ENCODE measurements around the gene TMEM240.
"Not testable (repeated sequence)": the region's sequence is repeated elsewhere in the genome, so short reads cannot be mapped to it uniquely, and the experiment has no call there.

The TMEM240 gene

DNA sequence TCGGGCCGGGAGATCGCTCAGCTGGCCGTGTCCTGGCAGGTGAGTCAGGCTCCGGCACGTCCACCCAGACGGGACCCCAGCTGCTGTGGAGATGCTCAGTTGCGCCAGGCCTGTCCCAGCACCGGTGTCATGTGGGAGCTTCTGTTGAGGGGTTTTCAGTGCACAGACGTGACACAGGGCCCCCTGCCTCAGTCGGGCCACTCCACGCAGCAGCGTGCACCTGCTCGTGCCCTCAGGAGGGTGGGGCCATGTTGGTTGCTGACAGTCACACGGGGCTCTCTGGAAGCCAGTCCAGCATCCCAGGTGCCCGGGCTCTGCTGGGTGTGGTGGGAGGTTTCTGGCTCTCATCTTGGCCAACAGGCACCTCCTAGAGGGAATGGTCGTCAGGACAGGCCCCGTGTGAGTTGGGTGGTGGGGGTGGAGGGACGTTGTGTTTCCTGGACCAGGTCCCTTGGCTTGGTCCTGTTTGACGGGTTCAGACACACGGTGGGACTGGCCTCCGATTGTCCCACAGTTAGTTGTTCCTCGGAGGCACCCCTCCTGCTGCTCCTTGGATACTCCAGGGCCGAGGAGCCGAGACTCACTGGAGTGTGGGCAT, 49.7 kb downstream of the TMEM240 start:
- Mint-ChIP-seq H3K27me3 (ENCODE audit: low read depth) (no peaks in the 10 kb centered on the region), H3K36me3 (ENCODE audit: low read depth) (peaks cover 46% of the 10 kb centered on the region), H3K4me3 (no peak overlapping the region), H3K27ac (no peak overlapping the region), H3K4me1 (ENCODE audit: low read depth) (no peaks in the 10 kb centered on the region), H3K9me3 (peaks cover 8% of the 10 kb centered on the region)
- DNase-seq (ENCODE audit: low spot score), result no peak

DNA sequence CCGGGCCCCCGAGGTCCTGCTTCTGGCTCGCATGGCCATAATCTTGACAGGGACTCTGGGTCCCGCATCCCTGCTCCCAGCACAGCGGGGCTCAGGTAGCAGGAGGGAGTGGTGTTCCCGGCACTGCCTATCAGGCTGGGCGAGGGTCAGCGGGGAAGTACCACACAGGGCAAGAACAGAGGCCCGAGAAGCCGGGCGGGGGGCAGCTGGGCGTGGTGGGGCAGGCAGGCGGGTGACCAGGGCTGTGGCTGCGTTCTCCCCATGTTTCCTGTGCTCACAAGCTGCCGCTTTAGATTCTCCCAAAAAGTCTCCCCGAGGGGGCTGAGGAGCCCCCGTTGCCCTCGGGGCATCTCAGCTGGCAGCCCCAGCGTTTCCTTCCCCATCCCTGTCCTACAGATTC, 50.6 kb downstream of the TMEM240 start:
- H3K36me3 Mint-ChIP-seq (ENCODE audit: low read depth), result peaks cover 46% of the 10 kb centered on the region
- H3K4me1 Mint-ChIP-seq (ENCODE audit: low read depth), result no peaks in the 10 kb centered on the region
- peaks cover 8% of the 10 kb centered on the region for H3K9me3 Mint-ChIP-seq
- H3K27ac Mint-ChIP-seq, result no peak overlapping the region
- no peak overlapping the region for H3K4me3 Mint-ChIP-seq
- DNase-seq (ENCODE audit: low spot score), result no peak
- no peaks in the 10 kb centered on the region for H3K27me3 Mint-ChIP-seq (ENCODE audit: low read depth)

DNA sequence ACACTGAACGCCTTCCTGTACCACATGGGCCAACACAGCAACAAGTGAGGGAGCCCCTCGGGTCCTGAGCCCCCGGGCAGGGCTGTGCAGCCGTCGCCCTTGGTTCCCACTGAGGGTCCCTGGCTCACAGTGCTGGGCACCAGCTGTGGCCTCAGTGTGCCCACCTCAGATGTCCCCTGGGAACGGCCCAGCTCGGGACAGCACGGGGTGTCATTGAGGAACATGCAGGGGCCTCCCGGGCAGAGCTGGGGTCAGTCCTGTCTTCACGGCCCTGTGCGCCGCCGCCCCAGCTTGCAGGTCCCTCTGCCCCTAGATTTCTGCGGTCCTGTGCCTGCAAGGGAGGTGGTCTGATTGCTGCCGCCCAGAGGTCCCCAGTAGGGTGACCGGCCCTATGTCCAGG, 51.2 kb downstream of the TMEM240 start:
- Mint-ChIP-seq H3K27ac (no peak overlapping the region), H3K4me3 (no peak overlapping the region), H3K4me1 (ENCODE audit: low read depth) (no peaks in the 10 kb centered on the region), H3K36me3 (ENCODE audit: low read depth) (peaks cover 46% of the 10 kb centered on the region), H3K9me3 (peaks cover 8% of the 10 kb centered on the region), H3K27me3 (ENCODE audit: low read depth) (no peaks in the 10 kb centered on the region)
- no peak for DNase-seq (ENCODE audit: low spot score)

DNA sequence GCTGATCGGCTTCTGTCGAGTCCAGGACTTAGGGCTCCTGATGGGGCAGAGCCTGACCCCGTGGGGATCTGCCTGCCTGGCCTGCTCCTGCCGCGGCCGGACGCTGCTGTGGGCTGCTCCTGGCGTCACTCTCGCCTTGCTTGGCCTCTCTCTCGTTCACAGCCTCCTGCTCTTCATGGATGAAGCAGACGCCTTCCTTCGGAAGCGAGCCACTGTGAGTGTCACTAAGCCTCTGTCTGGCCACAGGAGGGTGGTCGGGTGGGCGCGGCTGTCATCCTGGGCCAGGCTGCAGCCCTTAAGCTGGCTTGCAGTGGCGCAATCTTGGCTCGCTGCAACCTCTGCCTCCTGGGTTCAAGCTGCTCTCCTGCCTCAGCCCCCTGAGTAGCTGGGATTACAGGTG, 52.7 kb downstream of the TMEM240 start:
- H3K36me3 Mint-ChIP-seq (ENCODE audit: low read depth), result peaks cover 35% of the 10 kb centered on the region
- H3K27me3 Mint-ChIP-seq (ENCODE audit: low read depth), result no peaks in the 10 kb centered on the region
- no peaks in the 10 kb centered on the region for H3K4me1 Mint-ChIP-seq (ENCODE audit: low read depth)
- H3K4me3 Mint-ChIP-seq, result no peak overlapping the region
- no peak overlapping the region for H3K27ac Mint-ChIP-seq
- H3K9me3 Mint-ChIP-seq, result no peaks in the 10 kb centered on the region
- no peak for DNase-seq (ENCODE audit: low spot score)

DNA sequence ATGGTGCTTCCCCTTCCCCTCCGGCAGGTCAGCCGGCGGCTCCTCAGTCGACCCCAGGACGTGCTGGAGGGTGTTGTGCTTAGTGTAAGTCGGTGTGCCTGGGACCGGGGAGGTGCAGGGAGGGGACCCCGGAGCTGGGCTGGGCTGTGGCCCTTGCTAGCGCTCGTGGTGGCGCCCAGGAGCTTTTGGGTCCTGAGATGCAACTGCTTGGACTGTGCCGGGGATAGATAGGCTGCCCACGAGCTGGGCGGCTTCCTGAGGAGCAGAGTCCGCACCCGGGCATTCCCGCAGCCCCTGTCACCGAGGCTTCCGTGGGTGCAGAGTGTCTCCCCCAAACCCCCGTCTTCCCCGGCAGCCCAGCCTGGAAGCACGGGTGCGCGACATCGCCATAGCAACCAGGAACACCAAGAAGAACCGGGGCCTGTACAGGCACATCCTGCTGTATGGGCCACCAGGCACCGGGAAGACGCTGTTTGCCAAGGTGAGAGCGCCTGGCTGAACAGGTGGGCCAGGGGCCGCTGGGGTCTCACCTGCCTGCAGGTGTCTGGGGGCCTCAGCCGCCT, 54.6 kb downstream of the TMEM240 start:
- not testable (repeated sequence) for H3K4me1 Mint-ChIP-seq (ENCODE audit: low read depth); H3K4me3 Mint-ChIP-seq; DNase-seq (ENCODE audit: low spot score); H3K27ac Mint-ChIP-seq; H3K27me3 Mint-ChIP-seq (ENCODE audit: low read depth); H3K9me3 Mint-ChIP-seq
- H3K36me3 Mint-ChIP-seq (ENCODE audit: low read depth), result peaks cover 23% of the 10 kb centered on the region

DNA sequence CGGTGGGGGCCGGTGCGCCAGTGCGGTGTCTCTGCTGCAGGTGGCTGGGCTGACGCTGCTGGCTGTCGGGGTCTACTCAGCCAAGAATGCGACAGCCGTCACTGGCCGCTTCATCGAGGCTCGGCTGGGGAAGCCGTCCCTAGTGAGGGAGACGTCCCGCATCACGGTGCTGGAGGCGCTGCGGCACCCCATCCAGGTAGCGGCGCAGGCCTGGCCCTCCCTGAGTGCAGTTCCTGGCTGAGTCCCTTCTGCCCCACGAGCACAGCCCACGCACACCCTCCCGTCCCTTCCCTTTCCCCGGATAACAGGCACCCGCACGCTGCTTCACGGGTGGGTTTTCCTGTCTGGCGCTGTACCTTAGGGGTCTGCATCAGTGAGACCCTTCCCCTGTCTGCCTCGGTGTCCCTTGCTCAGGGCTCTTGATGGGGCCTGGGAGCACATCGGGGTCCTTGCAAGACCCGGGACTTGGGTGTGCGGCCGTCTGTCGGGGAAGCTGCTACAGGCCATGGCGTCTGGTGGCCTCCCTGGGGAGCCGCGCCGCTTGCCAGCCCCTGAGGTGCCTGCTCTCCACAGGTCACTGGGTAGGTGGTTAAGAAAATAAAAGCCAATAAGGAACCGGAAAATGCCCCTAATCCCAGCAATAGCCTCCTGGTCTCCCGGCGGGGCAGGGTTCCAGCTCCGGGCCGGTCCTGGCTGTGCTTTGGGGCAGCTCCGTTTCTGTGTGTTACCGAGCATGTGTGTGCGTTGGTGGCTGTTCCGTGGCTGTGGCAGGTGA, 55.3 kb downstream of the TMEM240 start:
- H3K9me3 Mint-ChIP-seq; H3K27ac Mint-ChIP-seq; H3K4me3 Mint-ChIP-seq; H3K27me3 Mint-ChIP-seq (ENCODE audit: low read depth); DNase-seq (ENCODE audit: low spot score); H3K4me1 Mint-ChIP-seq (ENCODE audit: low read depth): not testable (repeated sequence)
- H3K36me3 Mint-ChIP-seq (ENCODE audit: low read depth), result peaks cover 22% of the 10 kb centered on the region
